Smooth muscle cell (in vitro differentiated cells): ENCODE data around the gene FREM1. TPM values are rescaled to one million over a fixed set of nuclear protein-coding genes. Genes with fewer than 3 reads are reported as not detected.

Experiments
- DNase-seq: peaks from one replicate; lab custom pipeline; 2025; ENCODE audit not compliant: unreplicated experiment; lab: John Stamatoyannopoulos, UW
- H2AFZ ChIP-seq: fragments of 200-600 bp; sonication (generic); 2 replicates; pipeline ENCODE4 v1.6.0; 2016; ENCODE audit warnings: antibody characterized with exemption, low read depth, mild to moderate bottlenecking
- H3F3A ChIP-seq: fragments of 200-600 bp; sonication (generic); 2 replicates; pipeline ENCODE4 v1.6.0; 2017; ENCODE audit warnings: antibody characterized with exemption, low read depth
- H3K27ac ChIP-seq: fragments of 200-600 bp; sonication (generic); 2 replicates; pipeline ENCODE4 v1.5.1; 2016; ENCODE audit warnings: low read depth, mild to moderate bottlenecking
- H3K27me3 ChIP-seq: fragments of 200-600 bp; sonication (generic); 2 replicates; pipeline ENCODE4 v1.6.1; 2016; ENCODE audit warnings: low read depth, mild to moderate bottlenecking
- H3K36me3 ChIP-seq: fragments of 200-600 bp; sonication (generic); 2 replicates; pipeline ENCODE4 v1.5.1; 2016; ENCODE audit warnings: low read depth
- H3K4me1 ChIP-seq: fragments of 200-600 bp; sonication (generic); 2 replicates; pipeline ENCODE4 v1.5.1; 2016; ENCODE audit warnings: low read depth
- H3K4me2 ChIP-seq: fragments of 200-600 bp; sonication (generic); 2 replicates; pipeline ENCODE4 v1.6.0; 2016; ENCODE audit warnings: mild to moderate bottlenecking
- H3K4me3 ChIP-seq: fragments of 200-600 bp; sonication (generic); 2 replicates; pipeline ENCODE4 v1.5.1; 2016; ENCODE audit warnings: mild to moderate bottlenecking
- H3K79me2 ChIP-seq: fragments of 200-600 bp; sonication (generic); 2 replicates; pipeline ENCODE4 v1.6.0; 2016; ENCODE audit warnings: low read depth, mild to moderate bottlenecking
- H3K9ac ChIP-seq: fragments of 200-600 bp; sonication (generic); 2 replicates; pipeline ENCODE4 v1.6.0; 2016; ENCODE audit warnings: low read depth
- H3K9me3 ChIP-seq: fragments of 200-600 bp; sonication (generic); replicated peaks from 2 replicates; pipeline ENCODE4 v1.5.1; 2016; ENCODE audit warnings: low read depth
- H4K20me1 ChIP-seq: fragments of 200-600 bp; sonication (generic); 2 replicates; pipeline ENCODE4 v1.6.0; 2016; ENCODE audit warnings: low read depth
- WGBS: methylation state at CpG from one replicate; pipeline ENCODE4 v1.1.7; 2016; ENCODE audit warnings: low lambda C conversion rate; 5-methylcytosine and 5-hydroxymethylcytosine counted together
- polyA plus RNA-seq: library from polyadenylated mRNA; unstranded; fragments of >200 nt; fragmentation: Nextera tagmentation; extraction: Ambion mirVana; gene quantifications from 2 replicates; pipeline ENCODE4 v1.2.1, GENCODE V29; 2016
- total RNA-seq: library from RNA; depleted of rRNA; stranded (reverse); fragments of >200 nt; gene quantifications from 2 replicates; pipeline ENCODE4 v1.2.3, GENCODE V29; 2014
- TF ChIP-seq, protein P1 (sequence below): fragments of 200-600 bp; sonication (generic); IDR thresholded peaks from 2 replicates; pipeline ENCODE4 v1.5.1; 2017; ENCODE audit warnings: borderline replicate concordance, mild to moderate bottlenecking, antibody characterized with exemption; ENCODE audit not compliant: insufficient read depth, poor library complexity, severe bottlenecking

The FREM1 gene
- total and polyA plus RNA-seq, 2 experiments from 2014 or later: 18.0 TPM

DNA sequence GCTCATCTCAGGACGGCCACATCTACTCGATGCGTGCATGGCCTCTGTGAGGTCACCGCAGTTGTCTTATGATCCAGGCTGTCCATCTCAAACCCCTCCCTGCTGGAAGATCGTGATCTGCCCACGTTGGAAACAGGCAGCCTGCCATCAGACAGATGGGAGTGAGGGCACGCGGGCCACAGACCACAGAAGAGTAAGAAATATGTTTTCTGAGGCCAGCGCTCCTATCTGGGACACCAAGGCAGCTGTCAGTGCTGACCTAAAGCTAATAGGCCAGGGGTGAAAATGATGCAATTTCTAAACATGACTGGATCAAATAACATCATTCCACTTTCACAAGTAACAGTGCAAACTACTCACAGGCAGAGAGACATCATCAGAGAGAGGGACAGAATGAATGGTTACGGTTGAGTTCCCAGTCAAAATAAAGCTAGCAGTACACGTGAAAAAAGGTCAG is 130.6 kb downstream of the FREM1 start:
- Histone ChIP-seq H3K9ac (no peak overlapping the region), H2AFZ (no peak overlapping the region), H3K4me3 (no peak overlapping the region)

GRCh38 chr9:14778565-14778964 is 131.7 kb downstream of the FREM1 start:
- Histone ChIP-seq H3K36me3 (no peaks in the 10 kb centered on the region), H3K27me3 (no peaks in the 10 kb centered on the region), H4K20me1 (no peaks in the 10 kb centered on the region), H3K9me3 (no peaks in the 10 kb centered on the region), H3K27ac (no peak overlapping the region), H2AFZ (no peak overlapping the region), H3K4me1 (no peaks in the 10 kb centered on the region), H3K4me3 (no peak overlapping the region), H3K9ac (no peak overlapping the region), H3K79me2 (no peaks in the 10 kb centered on the region), H3K4me2 (no peak overlapping the region), H3F3A (no peaks in the 10 kb centered on the region)
- no peak for DNase-seq
- 88% methylated on average over 5 of the region's 6 CpGs for WGBS
- TF ChIP-seq, protein P1, sequence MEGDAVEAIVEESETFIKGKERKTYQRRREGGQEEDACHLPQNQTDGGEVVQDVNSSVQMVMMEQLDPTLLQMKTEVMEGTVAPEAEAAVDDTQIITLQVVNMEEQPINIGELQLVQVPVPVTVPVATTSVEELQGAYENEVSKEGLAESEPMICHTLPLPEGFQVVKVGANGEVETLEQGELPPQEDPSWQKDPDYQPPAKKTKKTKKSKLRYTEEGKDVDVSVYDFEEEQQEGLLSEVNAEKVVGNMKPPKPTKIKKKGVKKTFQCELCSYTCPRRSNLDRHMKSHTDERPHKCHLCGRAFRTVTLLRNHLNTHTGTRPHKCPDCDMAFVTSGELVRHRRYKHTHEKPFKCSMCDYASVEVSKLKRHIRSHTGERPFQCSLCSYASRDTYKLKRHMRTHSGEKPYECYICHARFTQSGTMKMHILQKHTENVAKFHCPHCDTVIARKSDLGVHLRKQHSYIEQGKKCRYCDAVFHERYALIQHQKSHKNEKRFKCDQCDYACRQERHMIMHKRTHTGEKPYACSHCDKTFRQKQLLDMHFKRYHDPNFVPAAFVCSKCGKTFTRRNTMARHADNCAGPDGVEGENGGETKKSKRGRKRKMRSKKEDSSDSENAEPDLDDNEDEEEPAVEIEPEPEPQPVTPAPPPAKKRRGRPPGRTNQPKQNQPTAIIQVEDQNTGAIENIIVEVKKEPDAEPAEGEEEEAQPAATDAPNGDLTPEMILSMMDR: no peak

More for the DNA sequence above, 130.6 kb downstream of the FREM1 start:
- H3K4me1 ChIP-seq: no peaks in the 10 kb centered on the region
- no peaks in the 10 kb centered on the region for H4K20me1 ChIP-seq
- no peaks in the 10 kb centered on the region for H3K79me2 ChIP-seq
- TF ChIP-seq, protein P1: no peak
- DNase-seq: no peak
- H3K9me3 ChIP-seq: no peaks in the 10 kb centered on the region
- H3K4me2 ChIP-seq: no peak overlapping the region
- H3K27me3 ChIP-seq: no peaks in the 10 kb centered on the region
- H3K27ac ChIP-seq: no peak overlapping the region
- WGBS: 92% methylated on average over 11 of the region's 11 CpGs
- peaks cover 5% of the 10 kb centered on the region for H3F3A ChIP-seq
- peaks cover 5% of the 10 kb centered on the region for H3K36me3 ChIP-seq

DNA sequence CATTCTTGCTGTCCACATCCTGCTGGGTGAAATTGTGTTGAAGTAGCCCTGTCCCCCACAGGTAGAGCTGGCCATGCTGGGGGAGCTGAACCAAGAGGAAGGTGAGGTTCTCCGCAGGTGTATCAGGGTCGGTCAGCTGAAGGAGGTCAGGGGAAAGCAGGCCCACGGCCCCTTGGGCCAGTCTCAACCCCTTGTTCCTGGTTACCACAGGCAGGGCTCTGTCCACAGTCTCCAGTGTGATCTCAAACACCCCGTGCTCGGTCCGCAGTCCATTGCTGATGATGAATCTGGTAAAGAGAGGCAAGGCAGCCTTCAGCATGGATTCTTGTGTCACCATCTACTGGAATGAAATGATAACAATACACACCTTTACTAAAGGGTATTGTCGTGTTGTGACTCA is 134.3 kb downstream of the FREM1 start:
- Histone ChIP-seq H4K20me1 (no peaks in the 10 kb centered on the region), H3K79me2 (no peaks in the 10 kb centered on the region), H3K4me2 (no peak overlapping the region), H3K27me3 (no peaks in the 10 kb centered on the region), H3K4me1 (no peaks in the 10 kb centered on the region), H3K9me3 (no peaks in the 10 kb centered on the region), H3K9ac (no peak overlapping the region), H2AFZ (no peak overlapping the region), H3F3A (no peaks in the 10 kb centered on the region), H3K36me3 (no peaks in the 10 kb centered on the region), H3K27ac (no peak overlapping the region), H3K4me3 (no peak overlapping the region)
- WGBS: 97% methylated on average over 7 of the region's 7 CpGs
- DNase-seq: no peak
- TF ChIP-seq, protein P1: no peak

GRCh38 chr9:14770592-14770991 is 139.6 kb downstream of the FREM1 start:
- H3K4me3 ChIP-seq: no peak overlapping the region
- no peak overlapping the region for H3K27ac ChIP-seq
- H3K27me3 ChIP-seq: no peaks in the 10 kb centered on the region
- H2AFZ ChIP-seq: no peak overlapping the region
- H4K20me1 ChIP-seq: no peaks in the 10 kb centered on the region
- H3K9me3 ChIP-seq: no peaks in the 10 kb centered on the region
- no peak overlapping the region for H3K4me2 ChIP-seq
- H3K4me1 ChIP-seq: no peaks in the 10 kb centered on the region
- 86% methylated on average over 7 of the region's 7 CpGs for WGBS
- H3K36me3 ChIP-seq: no peaks in the 10 kb centered on the region
- no peak for DNase-seq
- no peaks in the 10 kb centered on the region for H3F3A ChIP-seq
- no peaks in the 10 kb centered on the region for H3K79me2 ChIP-seq
- H3K9ac ChIP-seq: no peak overlapping the region
- TF ChIP-seq, protein P1: no peak
